ENCODE results near the gene RPL4. TPM values are rescaled to one million over a fixed set of nuclear protein-coding genes. Genes with fewer than 3 reads are reported as not detected.

The RPL4 gene
- total and polyA plus RNA-seq, 10 of the 15 experiments (the other 5 are each of a cell fraction or from before 2014, with no cell fraction given): 2,004 to 8,888 (median 4,667) TPM

GRCh38 chr15:66498501-66499386 lies 5.9 kb downstream of the RPL4 start (continued):
- TF ChIP-seq IRF5 (IDR thresholded peaks at IDR 0.05; ENCODE audit: borderline replicate concordance) (no peak), CREB1 (IDR thresholded peaks at IDR 0.05; ENCODE audit: low read depth) (no peak), ZNF217 (IDR thresholded peaks at IDR 0.05) (no peak), HDGF (IDR thresholded peaks at IDR 0.05) (no peak), ZSCAN29 (IDR thresholded peaks at IDR 0.05) (no peak), GABPA (IDR thresholded peaks at IDR 0.05; ENCODE audit: low read depth) (0 out of 2 replicates have a peak, but pooled peaks have one; percentile 7), SIX5 (IDR thresholded peaks at IDR 0.05; ENCODE audit: low read depth, low read length, severe bottlenecking) (no peak), FOS (IDR thresholded peaks at IDR 0.05; ENCODE audit: borderline replicate concordance, extremely low read depth, insufficient read length) (no peak), EED (IDR thresholded peaks at IDR 0.05; ENCODE audit: low read depth) (no peak), ZBTB4 (CRISPR knock-in tag; IDR thresholded peaks at IDR 0.05) (no peak), YY1 (IDR thresholded peaks at IDR 0.05; ENCODE audit: low read depth, low read length) (no peak), PBX3 (IDR thresholded peaks at IDR 0.05; ENCODE audit: insufficient replicate concordance, low read depth, low read length) (no peak), MEF2B (IDR thresholded peaks at IDR 0.05; ENCODE audit: partially characterized antibody, poor library complexity, severe bottlenecking) (no peak), NR2C2 (IDR thresholded peaks at IDR 0.05; ENCODE audit: borderline replicate concordance, control insufficient read depth, insufficient read length, low read depth) (no peak), ZNF24 (IDR thresholded peaks at IDR 0.05) (no peak), ATF3 (IDR thresholded peaks at IDR 0.05; ENCODE audit: borderline replicate concordance, extremely low read depth, low read depth, low read length) (no peak), MTA3 (IDR thresholded peaks at IDR 0.05; ENCODE audit: borderline replicate concordance, low read length) (no peak; the same call in 1 of the 2 replicates), SUPT20H (IDR thresholded peaks at IDR 0.05; ENCODE audit: borderline replicate concordance, control insufficient read depth, low read depth, low read length) (no peak), PML (IDR thresholded peaks at IDR 0.05; ENCODE audit: low read length) (peak; percentile 6; the same call in 1 of the 2 replicates), NFYB (IDR thresholded peaks at IDR 0.05; ENCODE audit: insufficient read depth, low read depth, low read length) (no peak)

Measured in GM12878 (cell line).